Activated CD4-positive, alpha-beta T cell treated with anti-CD3 and anti-CD28 coated beads for 24 hours (primary cell): ENCODE data around the gene FCN2.

Experiments used
- DNase-seq, 2 donors: peaks; one replicate each; pipeline ENCODE4 v3.0.0-alpha.2; 2020; ENCODE audit warnings: low read depth in 2 of 2

The FCN2 gene

GRCh38 chr9:134869554-134870300, 10.9 kb upstream of the FCN2 start:
- DNase-seq = no peak

GRCh38 chr9:134870301-134870694, 10.3 kb upstream of the FCN2 start:
- no peak for DNase-seq

DNA sequence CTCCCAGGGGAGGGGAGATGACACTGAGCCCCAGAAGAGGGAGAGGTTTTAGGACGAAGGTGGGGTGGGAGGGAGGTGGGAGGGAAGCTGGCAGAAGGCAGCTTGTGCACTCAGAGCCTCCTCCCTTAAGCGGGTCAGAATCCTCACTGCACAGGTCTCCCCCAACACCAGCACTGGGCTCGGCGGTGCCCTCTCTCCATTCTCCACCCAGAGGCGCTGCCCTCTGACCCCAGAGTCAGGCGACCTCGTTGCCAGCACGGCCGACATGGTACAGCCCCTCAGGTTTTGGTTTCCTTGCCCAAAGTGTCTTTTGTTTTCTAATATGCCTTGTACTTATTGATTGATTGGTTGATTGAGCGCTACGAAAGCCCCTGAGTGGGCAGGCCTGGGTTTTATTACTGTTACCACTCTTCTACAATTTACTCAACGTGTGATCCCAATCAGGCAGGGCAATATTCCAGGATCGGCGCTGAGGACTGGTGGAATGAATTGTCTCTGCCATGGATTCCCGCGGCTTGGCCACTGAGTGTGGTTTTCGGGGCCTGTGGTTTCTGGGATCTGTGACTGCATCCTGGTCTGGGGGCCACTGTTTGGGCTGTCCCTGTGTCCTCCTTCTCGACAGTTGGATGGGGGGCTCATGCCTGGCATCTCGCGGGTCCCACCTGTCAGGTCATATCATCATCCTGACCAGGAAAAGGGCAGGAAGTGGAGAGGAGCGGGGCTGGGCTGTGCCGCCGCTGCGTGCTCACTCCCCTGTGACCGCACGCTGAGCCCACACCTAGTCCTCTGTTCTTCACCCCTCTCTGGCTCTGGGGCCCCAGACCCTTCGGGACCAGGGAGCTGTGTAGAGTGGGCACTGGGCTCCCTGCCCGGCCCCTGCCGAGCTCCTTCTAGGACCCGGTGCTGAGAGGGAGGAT, 9.6 kb upstream of the FCN2 start:
- DNase-seq = no peak

DNA sequence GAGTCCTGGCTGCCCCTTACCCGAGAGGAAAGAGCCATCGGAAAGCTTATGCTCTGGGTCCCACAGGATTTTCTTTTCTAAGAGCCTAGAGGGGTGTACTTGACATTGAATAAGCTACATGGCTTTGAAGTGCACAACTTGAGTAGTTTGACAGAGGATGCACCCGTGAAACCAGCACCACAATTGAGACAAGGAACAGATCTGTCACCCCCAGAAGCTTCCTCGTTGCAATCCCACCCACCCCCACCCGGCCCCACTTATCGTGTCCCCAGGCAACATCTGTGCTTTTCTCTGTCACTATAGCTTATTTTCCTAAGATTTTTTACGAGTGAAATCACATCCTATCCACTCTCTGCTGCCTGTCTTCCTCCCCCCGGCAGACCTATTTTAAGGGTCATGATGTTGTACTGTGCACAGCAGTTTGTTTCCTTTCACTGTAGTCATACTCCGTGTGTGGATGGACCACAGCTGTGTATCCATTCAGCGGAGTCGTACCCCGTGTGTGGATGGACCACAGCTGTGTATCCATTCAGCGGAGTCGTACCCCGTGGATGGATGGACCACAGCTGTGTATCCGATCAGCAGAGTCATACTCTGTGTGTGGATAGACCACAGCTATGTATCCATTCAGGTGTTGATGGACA, 8.8 kb upstream of the FCN2 start:
- no peak for DNase-seq

GRCh38 chr9:134872482-134873231, 8.0 kb upstream of the FCN2 start:
- DNase-seq = no peak

DNA sequence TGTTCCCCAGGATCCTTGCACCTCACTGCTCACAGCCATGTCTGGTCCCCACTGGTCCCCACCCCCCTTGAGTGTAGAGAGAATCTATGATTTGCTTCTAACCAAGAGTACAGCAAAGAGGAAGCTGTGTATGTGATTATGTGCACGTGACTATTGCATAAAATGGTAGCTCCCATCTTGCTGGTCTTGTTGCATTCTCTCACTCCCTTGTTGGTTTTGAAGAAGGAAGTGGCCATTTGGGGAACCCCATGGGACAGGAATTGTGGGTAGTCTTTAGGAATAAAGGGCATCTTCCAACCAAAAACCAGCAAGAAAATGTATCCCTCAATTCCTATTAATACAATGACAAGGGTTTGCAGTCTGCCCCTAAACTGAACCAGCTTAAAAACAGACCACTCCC, 5.2 kb upstream of the FCN2 start:
- DNase-seq = no peak

GRCh38 chr9:134877541-134877940, 3.1 kb upstream of the FCN2 start:
- no peak for DNase-seq

- no peak for DNase-seq
Observed at GRCh38 chr9:134879664-134880483, 736 bp upstream of the FCN2 start.

DNA sequence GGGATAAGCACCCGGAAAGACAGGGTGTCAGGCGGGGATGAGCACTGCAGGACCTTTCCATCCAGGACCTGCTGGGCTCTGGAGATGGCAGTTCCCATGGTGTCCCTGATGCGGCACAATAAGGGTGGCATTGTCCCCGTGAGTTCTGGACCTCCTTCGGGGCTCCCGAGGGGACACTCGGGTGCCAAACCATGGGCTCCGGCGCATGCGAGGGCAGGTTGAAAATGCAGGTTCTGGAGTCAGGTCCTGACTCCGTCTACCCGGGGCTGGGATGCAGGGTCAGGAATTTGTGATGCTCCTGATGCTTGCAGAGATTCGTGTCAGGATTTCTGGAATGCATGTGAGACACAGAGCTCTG, 682 bp downstream of the FCN2 start:
- DNase-seq = no peak

DNA sequence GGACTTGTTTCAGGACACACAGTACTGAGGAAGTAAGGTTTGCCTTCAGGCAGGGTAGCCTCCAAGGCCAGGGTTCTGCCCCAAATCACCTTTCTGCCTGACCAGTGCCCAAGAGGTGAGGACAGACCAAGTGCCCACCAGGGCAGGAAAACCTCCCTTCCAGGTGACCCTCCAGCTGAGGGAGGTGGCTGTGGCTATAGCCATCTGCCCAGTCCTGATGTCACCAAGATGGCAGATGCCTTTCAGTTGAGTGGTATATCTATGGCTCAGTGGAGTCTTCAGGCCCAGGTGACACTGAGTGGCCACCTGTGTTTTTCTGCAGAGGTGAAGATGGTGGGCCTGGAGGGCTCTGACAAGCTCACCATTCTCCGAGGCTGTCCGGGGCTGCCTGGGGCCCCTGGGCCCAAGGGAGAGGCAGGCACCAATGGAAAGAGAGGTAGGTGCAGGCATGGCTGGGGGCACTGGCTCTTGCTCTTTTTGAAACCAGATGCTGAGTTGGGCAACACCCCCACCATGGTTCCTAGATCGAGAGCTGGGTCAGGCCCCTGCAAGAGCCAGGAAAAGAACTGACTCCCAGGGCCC, 1.7 kb downstream of the FCN2 start:
- no peak for DNase-seq

DNA sequence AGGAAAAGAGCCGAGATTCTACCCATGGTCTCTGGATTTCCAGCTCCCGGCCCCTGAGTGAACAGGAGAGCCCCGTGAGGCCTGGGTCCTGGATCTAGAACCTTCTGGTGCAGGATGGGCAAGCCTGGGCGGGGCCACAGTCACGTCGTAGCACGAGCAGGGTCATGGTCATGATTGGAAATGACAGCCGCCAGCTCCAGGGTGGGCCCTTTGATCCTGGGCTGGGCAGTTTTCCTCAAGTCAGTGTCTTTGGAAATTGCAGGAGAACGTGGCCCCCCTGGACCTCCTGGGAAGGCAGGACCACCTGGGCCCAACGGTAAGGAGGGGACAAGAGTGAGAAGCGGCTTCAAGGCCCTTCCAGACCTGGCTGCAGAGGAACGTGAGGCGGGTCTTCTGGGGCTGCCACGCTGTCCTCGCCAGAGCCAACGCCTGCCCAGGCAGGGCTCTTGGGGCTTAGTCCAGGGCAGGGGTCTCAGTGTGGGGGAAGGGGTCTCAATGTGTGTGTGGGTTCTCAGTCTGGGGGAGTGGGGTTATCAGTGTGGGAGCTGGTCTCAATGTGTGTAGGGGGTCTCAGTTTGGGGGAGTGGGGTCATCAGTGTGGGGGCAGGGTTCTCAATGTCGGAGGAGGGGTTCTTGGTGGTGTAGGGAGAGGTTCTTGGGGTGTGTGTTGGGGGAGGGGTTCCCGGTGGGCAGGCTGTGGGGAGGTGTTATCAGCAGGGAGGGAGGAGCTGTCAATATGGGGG, 2.6 kb downstream of the FCN2 start:
- DNase-seq = no peak

- no peak for DNase-seq
Observed at GRCh38 chr9:134884492-134884891, 3.9 kb downstream of the FCN2 start.

GRCh38 chr9:134885001-134885678, 4.5 kb downstream of the FCN2 start:
- no peak for DNase-seq

DNA sequence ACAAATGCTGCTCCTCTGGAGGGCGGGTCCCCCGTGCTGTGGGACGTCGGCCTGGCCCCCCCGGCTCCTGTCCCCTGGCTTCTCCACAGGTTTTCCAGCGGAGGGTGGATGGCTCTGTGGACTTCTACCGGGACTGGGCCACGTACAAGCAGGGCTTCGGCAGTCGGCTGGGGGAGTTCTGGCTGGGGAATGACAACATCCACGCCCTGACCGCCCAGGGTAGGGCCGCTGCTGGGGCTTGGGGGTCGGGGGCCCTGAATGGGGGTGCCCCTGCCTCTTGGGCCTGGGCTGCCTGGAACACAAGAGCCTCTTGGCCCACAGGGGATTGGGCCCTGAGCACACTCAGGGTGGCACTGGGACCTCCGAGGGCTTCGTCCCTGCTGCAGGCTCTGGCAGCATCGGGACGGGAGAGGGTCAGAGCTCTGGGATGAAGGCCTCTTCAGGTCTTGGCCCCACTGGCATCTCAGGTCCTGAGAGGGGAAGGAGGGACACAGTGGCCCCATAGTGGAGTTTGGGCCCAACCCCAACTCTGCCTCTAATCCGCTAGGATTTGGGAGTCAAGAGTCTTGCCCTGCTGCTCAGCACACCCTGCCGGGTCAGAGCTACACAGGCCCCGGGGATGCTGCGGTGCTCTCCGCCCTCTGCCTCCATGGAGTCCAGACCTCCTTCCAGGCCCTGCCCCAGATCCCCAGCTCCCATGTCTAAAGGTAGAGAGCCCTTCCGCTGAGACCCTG, 5.2 kb downstream of the FCN2 start:
- DNase-seq = no peak

DNA sequence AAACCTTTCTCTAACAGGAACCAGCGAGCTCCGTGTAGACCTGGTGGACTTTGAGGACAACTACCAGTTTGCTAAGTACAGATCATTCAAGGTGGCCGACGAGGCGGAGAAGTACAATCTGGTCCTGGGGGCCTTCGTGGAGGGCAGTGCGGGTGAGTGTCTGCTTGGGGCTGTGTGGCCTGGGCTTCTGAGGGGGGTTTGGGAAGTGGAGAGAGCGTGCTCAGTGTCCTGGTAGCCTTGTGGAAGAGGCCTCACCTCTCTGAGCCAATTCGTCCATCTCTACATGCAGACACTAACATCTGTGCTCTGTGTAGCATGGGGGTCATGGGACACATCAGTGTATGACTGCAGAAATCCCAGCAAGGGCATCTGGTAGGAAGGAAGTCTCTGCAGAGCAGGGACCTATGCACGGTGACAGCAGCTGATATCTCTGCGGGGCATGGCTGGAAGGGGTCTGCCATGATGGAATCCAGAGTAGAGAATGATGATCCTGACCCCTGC, 5.9 kb downstream of the FCN2 start:
- DNase-seq = no peak

DNA sequence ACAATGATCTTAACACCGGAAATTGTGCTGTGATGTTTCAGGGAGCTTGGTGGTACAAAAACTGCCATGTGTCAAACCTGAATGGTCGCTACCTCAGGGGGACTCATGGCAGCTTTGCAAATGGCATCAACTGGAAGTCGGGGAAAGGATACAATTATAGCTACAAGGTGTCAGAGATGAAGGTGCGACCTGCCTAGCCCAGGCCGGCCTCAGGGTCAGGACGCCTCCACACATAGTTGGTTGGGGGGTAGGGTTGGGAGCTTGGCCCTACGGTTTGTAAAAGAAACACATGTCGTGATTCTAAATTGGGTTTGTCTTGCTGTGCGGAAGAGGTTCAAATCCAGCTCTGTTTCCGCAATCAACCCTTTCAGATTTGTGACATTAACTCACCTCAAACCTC, 6.6 kb downstream of the FCN2 start:
- no peak for DNase-seq

DNA sequence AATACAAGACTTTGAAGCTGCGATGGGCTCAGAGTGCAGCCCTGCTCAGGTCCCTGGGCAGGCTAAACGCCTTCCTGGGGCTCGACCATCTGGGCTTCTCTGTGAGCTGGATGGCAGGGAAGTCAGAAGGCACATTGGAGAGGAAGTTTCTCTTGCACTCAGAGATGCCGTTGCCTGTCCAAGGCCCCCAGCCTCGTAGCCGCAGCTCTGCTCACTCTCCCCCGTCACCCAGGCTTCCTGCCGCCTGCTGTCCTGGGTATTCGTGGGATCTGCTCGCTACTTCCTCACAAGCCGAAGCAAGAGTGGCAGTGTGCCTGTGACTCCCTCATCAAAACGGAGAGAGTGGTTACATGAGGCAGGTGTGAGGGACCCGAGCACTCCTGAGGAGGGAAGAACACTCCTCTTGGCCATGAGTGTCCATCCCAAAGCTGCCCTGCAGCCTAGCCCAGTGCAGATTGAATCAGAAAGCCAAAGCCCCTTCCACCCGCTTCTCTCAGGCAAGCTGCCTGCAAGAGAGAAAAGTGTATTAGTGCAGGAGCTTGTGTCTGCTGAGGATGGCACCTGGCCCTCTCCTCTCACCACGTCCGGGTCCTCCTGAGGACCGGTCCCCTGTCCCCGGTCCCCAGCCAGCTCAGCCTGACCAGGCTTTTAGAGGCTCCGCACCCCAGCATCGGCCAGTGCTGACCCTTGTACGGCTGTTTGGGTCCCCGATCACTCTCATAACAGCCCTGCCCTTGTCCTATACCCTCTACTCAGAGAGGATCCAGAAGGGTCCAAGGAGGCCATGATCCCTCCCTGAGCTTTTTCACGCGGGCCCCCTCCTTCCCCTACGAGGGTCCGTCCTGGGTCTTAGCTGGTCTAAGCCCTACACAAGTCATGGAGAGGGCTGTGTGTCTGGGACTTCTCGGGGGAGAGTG, 7.3 kb downstream of the FCN2 start:
- no peak for DNase-seq
